ENCODE measurements around the gene USP37.
"Not testable (repeated sequence)": the region's sequence is repeated elsewhere in the genome, so short reads cannot be mapped to it uniquely, and the experiment has no call there.

The USP37 gene

GRCh38 chr2:218554225-218554624 is 13.9 kb downstream of the USP37 start:
- DNase-seq (ENCODE audit: low read depth in 2 of 2, low spot score in 1 of 2) = not testable (repeated sequence)

GRCh38 chr2:218547978-218548377 is 20.2 kb downstream of the USP37 start:
- no peak for DNase-seq (ENCODE audit: low read depth in 2 of 2, low spot score in 1 of 2)

- DNase-seq (ENCODE audit: low read depth in 2 of 2, low spot score in 1 of 2) = no peak
Observed at GRCh38 chr2:218547511-218547910, 20.6 kb downstream of the USP37 start.

- DNase-seq (ENCODE audit: low read depth in 2 of 2, low spot score in 1 of 2) = no peak
Observed at GRCh38 chr2:218546012-218546411, 22.1 kb downstream of the USP37 start.

GRCh38 chr2:218540015-218540414 is 28.1 kb downstream of the USP37 start:
- DNase-seq (ENCODE audit: low read depth in 2 of 2, low spot score in 1 of 2) = no peak

- DNase-seq (ENCODE audit: low read depth in 2 of 2, low spot score in 1 of 2) = no peak
Observed at GRCh38 chr2:218536804-218537494, 31.2 kb downstream of the USP37 start.

GRCh38 chr2:218529990-218530389 is 38.2 kb downstream of the USP37 start:
- no peak for DNase-seq (ENCODE audit: low read depth in 2 of 2, low spot score in 1 of 2)

GRCh38 chr2:218528409-218528808 is 39.7 kb downstream of the USP37 start:
- not testable (repeated sequence) for DNase-seq (ENCODE audit: low read depth in 2 of 2, low spot score in 1 of 2)

- DNase-seq (ENCODE audit: low read depth in 2 of 2, low spot score in 1 of 2) = no peak
Observed at GRCh38 chr2:218523651-218524050, 44.5 kb downstream of the USP37 start.

GRCh38 chr2:218518876-218519275 is 49.3 kb downstream of the USP37 start:
- DNase-seq (ENCODE audit: low read depth in 2 of 2, low spot score in 1 of 2) = no peak

GRCh38 chr2:218517434-218518206 is 50.5 kb downstream of the USP37 start:
- no peak for DNase-seq (ENCODE audit: low read depth in 2 of 2, low spot score in 1 of 2)

- no peak for DNase-seq (ENCODE audit: low read depth in 2 of 2, low spot score in 1 of 2)
Observed at GRCh38 chr2:218516614-218517013, 51.5 kb downstream of the USP37 start.

- no peak for DNase-seq (ENCODE audit: low read depth in 2 of 2, low spot score in 1 of 2)
Observed at GRCh38 chr2:218513676-218514075, 54.5 kb downstream of the USP37 start.

- DNase-seq (ENCODE audit: low read depth in 2 of 2, low spot score in 1 of 2) = no peak
Observed at GRCh38 chr2:218508299-218508698, 59.9 kb downstream of the USP37 start.

- DNase-seq (ENCODE audit: low read depth in 2 of 2, low spot score in 1 of 2) = no peak
Observed at GRCh38 chr2:218505754-218506371, 62.3 kb downstream of the USP37 start.

- no peak for DNase-seq (ENCODE audit: low read depth in 2 of 2, low spot score in 1 of 2)
Observed at GRCh38 chr2:218501665-218502064, 66.5 kb downstream of the USP37 start.

- no peak for DNase-seq (ENCODE audit: low read depth in 2 of 2, low spot score in 1 of 2)
Observed at GRCh38 chr2:218500501-218501060, 67.6 kb downstream of the USP37 start.

GRCh38 chr2:218485986-218486667 is 82.0 kb downstream of the USP37 start:
- no peak for DNase-seq (ENCODE audit: low read depth in 2 of 2, low spot score in 1 of 2)

- no peak for DNase-seq (ENCODE audit: low read depth in 2 of 2, low spot score in 1 of 2)
Observed at GRCh38 chr2:218482651-218483050, 85.5 kb downstream of the USP37 start.

- no peak for DNase-seq (ENCODE audit: low read depth in 2 of 2, low spot score in 1 of 2)
Observed at GRCh38 chr2:218479595-218479994, 88.6 kb downstream of the USP37 start.

GRCh38 chr2:218478544-218478943 is 89.6 kb downstream of the USP37 start:
- no peak for DNase-seq (ENCODE audit: low read depth in 2 of 2, low spot score in 1 of 2)

Data from stimulated activated CD8-positive, alpha-beta memory T cell treated with anti-CD3 and anti-CD28 coated beads, Interleukin-4, amount 100 ng/mL, for 4 hours (primary cell).